K562 (cell line): Measurements from ENCODE around the gene RNF181. TPM values are rescaled to one million over a fixed set of nuclear protein-coding genes. Genes with fewer than 3 reads are reported as not detected.

Experiments used
- ATAC-seq: fragments of 200-7000 bp; cut with Tn5 transposase; 3 replicates; pipeline ENCODE4 v1.9.1; 2020; ENCODE audit warnings: moderate library complexity
- BruUV-seq: library from RNA; stranded (reverse); fragments of 400-500 nt; replicated peaks from 2 replicates; lab custom pipeline; 2021; lab: Mats Ljungman, UMichigan
- CTCF ChIA-PET: fragments of 300-600 bp; formaldehyde crosslinking; extraction: SDS; loops from one replicate; lab custom pipeline; 2021; ENCODE audit warnings: low intra/inter-chr PET ratio; lab: Yijun Ruan, JAX
- POLR2A ChIA-PET: fragments of 300-600, 350-650 bp; sonication (Branson Sonifier 250); formaldehyde crosslinking; extraction: SDS; loops from one replicate; lab custom pipeline; 2021; ENCODE audit warnings: antibody characterized with exemption, inconsistent platforms; lab: Yijun Ruan, JAX
- DNase-seq, 4 experiments: peaks; one replicate each; pipeline versions ENCODE4 v3.0.0 to v3.0.0-alpha.2; 2011 to 2018; ENCODE audit warnings: low spot score in 3 of 4, mixed read lengths in 3 of 4; ENCODE audit errors: extremely low read depth in 1 of 4
- FAIRE-seq: peaks from 2 replicates; lab custom pipeline; 2011; peaks lifted over from hg19 to GRCh38; lab: Jason Lieb, UNC
- H2AFZ ChIP-seq: 2 replicates; pipeline ENCODE4 v1.6.0; 2011; ENCODE audit warnings: low read depth, low read length, control low read depth, inconsistent platforms
- H3K27ac ChIP-seq: fragments of 200-600 bp; 3 replicates; pipeline ENCODE4 v1.8.0; 2011; ENCODE audit warnings: low read depth, mild to moderate bottlenecking, control low read depth, inconsistent platforms, low read length, moderate library complexity, mixed read lengths; ENCODE audit errors: extremely low read depth
- H3K27me3 ChIP-seq, 2 experiments: fragments of 300-600 bp in 1 of 2; 2 replicates in 1 of 2; 3 replicates in 1 of 2; pipeline versions ENCODE4 v1.6.0 to v1.8.0; 2011; ENCODE audit warnings: inconsistent platforms in 2 of 2, low read length in 2 of 2, mild to moderate bottlenecking in 1 of 2, mixed read lengths in 1 of 2, moderate library complexity in 1 of 2; ENCODE audit not compliant: control insufficient read depth in 2 of 2, insufficient read depth in 2 of 2
- H3K36me3 ChIP-seq: fragments of 300-600 bp; 3 replicates; pipeline ENCODE4 v1.8.0; 2011; ENCODE audit warnings: mild to moderate bottlenecking, low read length, inconsistent platforms; ENCODE audit not compliant: control insufficient read depth, insufficient read depth
- H3K4me1 ChIP-seq, 2 experiments: fragments of 200-600 bp in 1 of 2; replicated peaks in 1 of 2; 2 replicates in 1 of 2; 3 replicates in 1 of 2; pipeline versions ENCODE4 v1.5.1 to v1.8.0; 2011; ENCODE audit warnings: inconsistent platforms in 2 of 2, low read length in 2 of 2, mild to moderate bottlenecking in 1 of 2, mixed read lengths in 1 of 2, moderate library complexity in 1 of 2; ENCODE audit not compliant: control insufficient read depth in 2 of 2, insufficient read depth in 2 of 2
- H3K4me2 ChIP-seq: 2 replicates; pipeline ENCODE4 v1.6.1; 2011; ENCODE audit warnings: low read length, control low read depth, inconsistent platforms, mixed read lengths; ENCODE audit not compliant: insufficient read depth
- H3K4me3 ChIP-seq: fragments of 200-600 bp; sonication (generic), shearing (Covaris generic); 2 replicates; pipeline ENCODE4 v1.5.1; 2016; ENCODE audit warnings: control low read depth, inconsistent platforms
- H3K79me2 ChIP-seq: fragments of 200-600 bp; 3 replicates; pipeline ENCODE4 v1.8.0; 2011; ENCODE audit warnings: low read length, inconsistent platforms; ENCODE audit not compliant: control insufficient read depth, insufficient read depth
- H3K9ac ChIP-seq, 2 experiments: 2 replicates each; pipeline versions ENCODE4 v1.6.0 to v1.6.1; 2011; ENCODE audit warnings: low read depth in 2 of 2, low read length in 2 of 2, control low read depth in 1 of 2, inconsistent platforms in 1 of 2, mild to moderate bottlenecking in 1 of 2, mixed read lengths in 1 of 2; ENCODE audit not compliant: insufficient read depth in 1 of 2
- H3K9me1 ChIP-seq: one replicate; pipeline ENCODE4 v1.6.0; 2011; ENCODE audit warnings: inconsistent platforms, mild to moderate bottlenecking, low read length, moderate library complexity; ENCODE audit not compliant: control insufficient read depth, insufficient read depth
- H3K9me3 ChIP-seq: replicated peaks from 2 replicates; pipeline ENCODE4 v1.5.1; 2011; ENCODE audit warnings: low read depth, low read length, inconsistent platforms; ENCODE audit not compliant: control insufficient read depth, insufficient read depth
- H4K20me1 ChIP-seq: replicated peaks from 2 replicates; pipeline ENCODE4 v1.6.1; 2011; ENCODE audit warnings: low read length, inconsistent platforms, mixed read lengths; ENCODE audit not compliant: control insufficient read depth, insufficient read depth
- CC2D1A ChIP-seq: fragments of 450-650 bp; IDR thresholded peaks from 2 replicates; pipeline ENCODE4 v1.6.1; 2017; ENCODE audit warnings: mild to moderate bottlenecking
- GATA2 ChIP-seq: sonication (generic); formaldehyde crosslinking; IDR thresholded peaks from 2 replicates; pipeline ENCODE4 v1.4.0; 2020; ENCODE audit warnings: mild to moderate bottlenecking, missing genetic modification reagents
- HDAC1 ChIP-seq, 2 experiments: fragments of 450-650 bp; IDR thresholded peaks; 2 replicates each; pipeline ENCODE4 v1.6.1; 2016 to 2017; ENCODE audit warnings: inconsistent platforms in 1 of 2, mild to moderate bottlenecking in 1 of 2, moderate library complexity in 1 of 2
- HNRNPUL1 ChIP-seq: fragments of 200-400 bp; formaldehyde crosslinking; IDR thresholded peaks from 2 replicates; pipeline ENCODE4 v1.6.1; 2017; ENCODE audit warnings: low read length
- MXI1 ChIP-seq: IDR thresholded peaks from 2 replicates; pipeline ENCODE4 v1.6.1; 2011; ENCODE audit warnings: low read depth, mild to moderate bottlenecking, improper control_type of control experiment, low read length
- RUNX1 ChIP-seq: sonication (generic); IDR thresholded peaks from 2 replicates; pipeline ENCODE4 v1.6.1; 2016; ENCODE audit warnings: antibody characterized with exemption, low read depth
- SMAD2 ChIP-seq: fragments of 150-350 bp; IDR thresholded peaks from 2 replicates; pipeline ENCODE4 v1.6.1; 2014; ENCODE audit warnings: low read depth, mild to moderate bottlenecking, low read length
- ZBTB17 ChIP-seq: fragments of 450-650 bp; formaldehyde crosslinking; IDR thresholded peaks from 2 replicates; pipeline ENCODE4 v1.4.0; 2020; ENCODE audit warnings: mild to moderate bottlenecking
- ZNF57 ChIP-seq: fragments of 450-650 bp; formaldehyde crosslinking; IDR thresholded peaks from 2 replicates; pipeline ENCODE4 v1.4.0; 2020; ENCODE audit warnings: mild to moderate bottlenecking, moderate library complexity
- WGBS: fragments of 100-300 bp; shearing (Covaris generic); methylation state at CpG from one replicate; pipeline ENCODE4 v1.1.6; 2016; ENCODE audit warnings: low coverage, mixed read lengths; ENCODE audit not compliant: insufficient coverage; ENCODE audit errors: missing lambda C conversion rate; 5-methylcytosine and 5-hydroxymethylcytosine counted together
- in situ Hi-C: fragments of 300-500 bp; cut with MboI; formaldehyde crosslinking; loops from 4 replicates; pipeline ENCODE4 v1.15.0; 2018; ENCODE audit warnings: inconsistent platforms, mixed read lengths
- intact Hi-C: fragments of 100-400 bp; cut with micrococcal nuclease; formaldehyde crosslinking; loops from 2 replicates; pipeline ENCODE4 v1.14.2; 2022
- polyA plus RNA-seq, 8 experiments: library from polyadenylated mRNA; depleted of rRNA in 4 of 8; stranded (reverse) in 5 of 8; unstranded in 3 of 8; fragments of >200 nt; fragmentation: Nextera tagmentation in 2 of 8; fragmentation: Illumina TruSeq in 1 of 8; extraction: Ambion mirVana in 2 of 8; extraction: Trizol in 1 of 8; gene quantifications; 2 replicates each; pipeline versions ENCODE4 v1.2.1 to v1.2.3, GENCODE V29; 2011 to 2014; ENCODE audit warnings: inconsistent platforms in 1 of 8, missing spikeins in 1 of 8
- total RNA-seq, 7 experiments: library from RNA; depleted of rRNA in 6 of 7; stranded (reverse); fragments of >200 nt in 6 of 7; fragmentation: Illumina TruSeq in 2 of 7; extraction: Trizol in 2 of 7; gene quantifications; 2 replicates each; pipeline versions ENCODE4 v1.2.1 to v1.2.3, GENCODE V29; 2011 to 2021; ENCODE audit warnings: low replicate concordance in 1 of 7
- TF ChIP-seq, protein P1 (sequence below): fragments of 450-650 bp; IDR thresholded peaks from 2 replicates; pipeline ENCODE4 v1.6.1; 2016

Gene RNF181
- total and polyA plus RNA-seq, 9 of the 15 experiments (the other 6 are each of a cell fraction or from before 2014, with no cell fraction given) = 139 to 492 (median 253) TPM

DNA sequence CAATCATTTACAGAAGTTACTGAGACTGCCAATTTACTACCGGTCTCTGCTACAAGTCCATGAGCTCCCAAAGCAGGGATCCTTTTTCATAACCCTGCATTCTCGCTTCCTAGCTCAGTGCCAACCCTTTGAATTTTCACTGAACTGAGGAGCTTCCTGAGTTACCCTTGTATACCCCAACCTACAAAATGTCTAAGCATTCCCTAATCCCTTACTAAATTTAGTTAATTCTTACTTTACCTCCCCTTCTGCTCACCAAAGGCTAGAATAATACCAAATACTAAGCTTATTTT is 47.0 kb upstream of the RNF181 start:
- peaks cover 71% of the 10 kb centered on the region for H3K36me3 ChIP-seq
- no TSS peak for BruUV-seq
- intact Hi-C loops = no loop called here
- in situ Hi-C loops = no loop called here
- no peak overlapping the region for H3K4me2 ChIP-seq
- H2AFZ ChIP-seq = no peak overlapping the region
- no peak overlapping the region for H3K27ac ChIP-seq
- ATAC-seq (no peak), FAIRE-seq (no peak), DNase-seq (no peak)
- no peaks in the 10 kb centered on the region for H3K27me3 ChIP-seq
- no peaks in the 10 kb centered on the region; a peak in 1 of 5 replicates for H3K4me1 ChIP-seq
- no peak for TF ChIP-seq ZNF57 (CRISPR knock-in tag)
- no peak for TF ChIP-seq SMAD2
- TF ChIP-seq MXI1 = no peak
- TF ChIP-seq RUNX1 = no peak
- no peak for TF ChIP-seq HDAC1 (IDR thresholded peaks at IDR 0.05)
- no peak for TF ChIP-seq HNRNPUL1
- no peak for TF ChIP-seq GATA2 (CRISPR knock-in tag)
- TF ChIP-seq ZBTB17 (CRISPR knock-in tag) = no peak
- TF ChIP-seq, protein P1, sequence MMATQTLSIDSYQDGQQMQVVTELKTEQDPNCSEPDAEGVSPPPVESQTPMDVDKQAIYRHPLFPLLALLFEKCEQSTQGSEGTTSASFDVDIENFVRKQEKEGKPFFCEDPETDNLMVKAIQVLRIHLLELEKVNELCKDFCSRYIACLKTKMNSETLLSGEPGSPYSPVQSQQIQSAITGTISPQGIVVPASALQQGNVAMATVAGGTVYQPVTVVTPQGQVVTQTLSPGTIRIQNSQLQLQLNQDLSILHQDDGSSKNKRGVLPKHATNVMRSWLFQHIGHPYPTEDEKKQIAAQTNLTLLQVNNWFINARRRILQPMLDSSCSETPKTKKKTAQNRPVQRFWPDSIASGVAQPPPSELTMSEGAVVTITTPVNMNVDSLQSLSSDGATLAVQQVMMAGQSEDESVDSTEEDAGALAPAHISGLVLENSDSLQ = no peak
- TF ChIP-seq CC2D1A = no peak
- H4K20me1 ChIP-seq = peaks cover 6% of the 10 kb centered on the region
- no peaks in the 10 kb centered on the region for H3K9me1 ChIP-seq
- H3K4me3 ChIP-seq = no peak overlapping the region
- POLR2A ChIA-PET = interaction anchor here (0.6 to 24.3 kb wide), 20 partner anchors 3 to 221 kb away, joined by 3 to 1576 read pairs (median 5); partner anchors contain the start of genes CAPG, ELMOD3, GGCX and MAT2A
- H3K9ac ChIP-seq = no peak overlapping the region
- no peaks in the 10 kb centered on the region for H3K9me3 ChIP-seq
- H3K79me2 ChIP-seq = 0 out of 3 replicates have a peak, but pooled peaks cover 2% of the 10 kb centered on the region
- 64% methylated on average over 2 of the region's 2 CpGs for WGBS
- CTCF ChIA-PET = no interaction called here
